B cell (primary cell): ENCODE results near the gene CCDC177. TPM values are rescaled to one million over a fixed set of nuclear protein-coding genes. Genes with fewer than 3 reads are reported as not detected.

Experiments
- ATAC-seq: fragments of 200-7000 bp; cut with Tn5 transposase; one replicate; pipeline ENCODE4 v1.10.0; 2021; ENCODE audit warnings: low read depth, mild to moderate bottlenecking, moderate number of reproducible peaks, moderate library complexity
- CTCF ChIA-PET: fragments of 350-600 bp; sonication (Branson Sonifier 250); formaldehyde crosslinking; loops from one replicate; lab custom pipeline; 2021; ENCODE audit warnings: antibody characterized with exemption, inconsistent platforms; lab: Charles Lee
- POLR2A ChIA-PET: fragments of 350-600 bp; sonication (Branson Sonifier 250); formaldehyde crosslinking; loops from one replicate; lab custom pipeline; 2021; ENCODE audit warnings: antibody characterized with exemption; lab: Charles Lee
- DNase-seq: peaks from one replicate; pipeline ENCODE4 v3.0.0; 2013
- H2AFZ ChIP-seq: 2 replicates; pipeline ENCODE4 v1.6.1; 2012; ENCODE audit warnings: mild to moderate bottlenecking, low read depth, low read length; ENCODE audit not compliant: insufficient read depth, poor library complexity, severe bottlenecking
- H3K27ac ChIP-seq, 2 donors: 1 replicate in 1 of 2; 2 replicates in 1 of 2; pipeline ENCODE4 v1.5.1; 2012 to 2013; ENCODE audit warnings: low read length in 2 of 2, mild to moderate bottlenecking in 2 of 2, moderate library complexity in 1 of 2
- H3K27me3 ChIP-seq, 4 experiments: fragments of 200-600 bp in 1 of 4; sonication (generic) in 1 of 4; replicated peaks in 1 of 4; 1 replicate in 2 of 4; 2 replicates in 2 of 4; pipeline versions ENCODE4 v1.6.1 to v1.7.0; 2013 to 2016; ENCODE audit warnings: low read length in 3 of 4, mild to moderate bottlenecking in 2 of 4, mixed read lengths in 1 of 4, moderate library complexity in 1 of 4; ENCODE audit not compliant: insufficient read depth in 4 of 4, control insufficient read depth in 3 of 4; ENCODE audit errors: control extremely low read depth in 1 of 4
- H3K36me3 ChIP-seq, 2 experiments: replicated peaks in 1 of 2; 1 replicate in 1 of 2; 2 replicates in 1 of 2; pipeline versions ENCODE4 v1.6.1 to v1.7.1; 2013; ENCODE audit warnings: low read length in 1 of 2; ENCODE audit not compliant: insufficient read depth in 2 of 2, control insufficient read depth in 1 of 2; ENCODE audit errors: control extremely low read depth in 1 of 2, extremely low read depth in 1 of 2
- H3K4me1 ChIP-seq, 2 donors: fragments of 200-600 bp in 1 of 2; sonication (generic) in 1 of 2; 1 replicate in 1 of 2; 2 replicates in 1 of 2; pipeline versions ENCODE4 v1.5.1 to v1.6.1; 2013 to 2017; ENCODE audit warnings: low read length in 2 of 2; ENCODE audit not compliant: control insufficient read depth in 2 of 2, insufficient read depth in 2 of 2
- H3K4me2 ChIP-seq: replicated peaks from 2 replicates; pipeline ENCODE3; 2012; ENCODE audit warnings: mild to moderate bottlenecking, low read depth, low read length; ENCODE audit not compliant: poor library complexity, severe bottlenecking
- H3K4me3 ChIP-seq, 5 experiments: fragments of 200-600 bp in 1 of 5; sonication (generic) in 1 of 5; 1 replicate in 3 of 5; 2 replicates in 2 of 5; pipeline versions ENCODE4 v1.5.1 to v1.7.0; 2011 to 2016; ENCODE audit warnings: low read length in 4 of 5, mild to moderate bottlenecking in 4 of 5, low read depth in 2 of 5, control low read depth in 1 of 5, moderate library complexity in 1 of 5; ENCODE audit not compliant: insufficient read depth in 1 of 5; ENCODE audit errors: control extremely low read depth in 1 of 5, extremely low read depth in 1 of 5
- H3K79me2 ChIP-seq: fragments of 200-600 bp; sonication (generic); one replicate; pipeline ENCODE4 v1.6.0; 2016; ENCODE audit warnings: low read length; ENCODE audit not compliant: control insufficient read depth, insufficient read depth
- H3K9ac ChIP-seq: fragments of 200-600 bp; sonication (generic); 2 replicates; pipeline ENCODE4 v1.6.1; 2017; ENCODE audit warnings: mild to moderate bottlenecking, low read length, moderate library complexity
- H3K9me3 ChIP-seq, 3 donors: one replicate each; pipeline versions ENCODE4 v1.6.1 to v1.7.1; 2013; ENCODE audit warnings: low read length in 2 of 3; ENCODE audit not compliant: control insufficient read depth in 2 of 3, insufficient read depth in 1 of 3; ENCODE audit errors: control extremely low read depth in 1 of 3
- H4K20me1 ChIP-seq: 2 replicates; pipeline ENCODE4 v1.6.0; 2012; ENCODE audit warnings: mild to moderate bottlenecking, low read length; ENCODE audit not compliant: insufficient read depth, control insufficient read depth, poor library complexity, severe bottlenecking
- H3K27ac Mint-ChIP-seq: one replicate; pipeline ENCODE4 v1.8.0; 2021; ENCODE audit warnings: mixed read lengths
- H3K27me3 Mint-ChIP-seq: one replicate; pipeline ENCODE4 v1.8.0; 2021; ENCODE audit warnings: mixed read lengths
- H3K4me1 Mint-ChIP-seq: one replicate; pipeline ENCODE4 v1.8.0; 2021; ENCODE audit warnings: mixed read lengths
- H3K4me3 Mint-ChIP-seq: one replicate; pipeline ENCODE4 v1.8.0; 2021; ENCODE audit warnings: mixed read lengths
- H3K9me3 Mint-ChIP-seq: one replicate; pipeline ENCODE4 v1.8.0; 2022; ENCODE audit warnings: mixed read lengths; ENCODE audit not compliant: insufficient read depth
- EZH2 ChIP-seq: IDR thresholded peaks from 2 replicates; pipeline ENCODE4 v1.6.1; 2012; ENCODE audit warnings: borderline replicate concordance, low read depth, mild to moderate bottlenecking, moderate library complexity, low read length; ENCODE audit not compliant: insufficient read depth, poor library complexity, severe bottlenecking
- WGBS: methylation state at CpG from one replicate; pipeline ENCODE4 v1.1.5; 2013; ENCODE audit warnings: missing lambda C conversion rate; ENCODE audit not compliant: insufficient coverage; 5-methylcytosine and 5-hydroxymethylcytosine counted together
- intact Hi-C: fragments of 100-400 bp; cut with micrococcal nuclease; formaldehyde crosslinking; loops from one replicate; pipeline ENCODE4 v1.10.0; 2022
- polyA plus RNA-seq: library from polyadenylated mRNA; depleted of rRNA; stranded (reverse); fragments of >200 nt; gene quantifications from 2 replicates; pipeline ENCODE4 v1.2.3, GENCODE V29; 2012
- total RNA-seq, 2 donors: library from RNA; stranded (reverse); fragments of 120-200 nt in 1 of 2; gene quantifications; 1 replicate in 1 of 2; 2 replicates in 1 of 2; pipeline versions ENCODE4 v1.2.3 to v1.2.4, GENCODE V29; 2013 to 2022
- TF ChIP-seq, protein P1 (sequence below): fragments of 200-600 bp; IDR thresholded peaks from one replicate; pipeline ENCODE4 v1.8.0; 2022; ENCODE audit warnings: antibody characterized with exemption, mild to moderate bottlenecking

The CCDC177 gene
- total and polyA plus RNA-seq, 2 donors (not counting 1 experiment from before 2014, with no cell fraction given): not detected

DNA sequence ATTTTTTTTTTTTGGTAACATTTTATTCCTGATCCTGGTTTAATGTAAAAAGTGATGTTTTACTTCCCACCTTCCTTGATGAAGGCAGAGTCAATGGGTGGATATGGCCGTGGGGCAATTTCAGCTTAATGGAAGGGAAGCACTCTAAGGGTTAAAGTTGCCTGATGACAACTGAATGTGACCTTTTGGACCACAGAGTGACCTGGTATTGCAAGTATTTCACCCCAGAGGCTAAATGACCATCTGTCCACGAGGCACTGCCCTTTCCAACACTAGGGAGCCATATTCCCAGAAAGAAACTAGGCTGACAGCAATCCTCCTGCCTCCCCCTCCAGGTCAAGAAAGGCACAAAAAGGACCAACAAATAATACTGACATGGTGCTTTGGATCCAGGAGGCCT is 4.8 kb downstream of the CCDC177 start:
- H3K4me3 Mint-ChIP-seq: no peak overlapping the region
- CTCF ChIA-PET: interaction anchor here (8.7 kb wide), 1 partner anchor 328 kb away, joined by 102 read pairs; no protein-coding TSS in a partner anchor

DNA sequence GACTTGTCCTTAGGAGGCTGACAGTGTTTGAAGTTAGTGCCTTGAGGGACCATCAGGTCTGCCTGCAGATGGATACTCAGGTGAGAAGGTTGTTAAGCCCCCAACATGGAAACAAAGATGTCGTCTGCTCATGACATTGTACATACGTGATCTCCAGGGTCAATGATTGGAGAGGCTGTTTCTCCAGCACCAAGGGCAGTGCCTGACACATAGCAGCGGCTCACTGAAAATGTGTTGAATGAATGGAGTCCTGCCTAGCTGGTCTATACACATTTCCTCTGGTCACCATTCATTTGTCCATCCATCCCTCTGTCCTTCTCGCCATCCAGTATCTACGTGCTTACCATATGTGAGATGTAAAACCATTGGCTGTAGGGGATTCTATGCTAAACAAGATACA is 7.1 kb downstream of the CCDC177 start:
- H3K36me3 ChIP-seq: no peaks in the 10 kb centered on the region
- H3K4me1 Mint-ChIP-seq: peaks cover 2% of the 10 kb centered on the region
- H3K27me3 ChIP-seq: peaks cover 0 to 54% (median 33%) of the 10 kb centered on the region in 4 experiments
- H3K4me2 ChIP-seq: no peak overlapping the region
- no peaks in the 10 kb centered on the region for H3K9me3 Mint-ChIP-seq
- peaks cover 0 to under 1% (median 0%) of the 10 kb centered on the region in 3 donors for H3K9me3 ChIP-seq
- CTCF ChIA-PET: interaction anchor here (1.4 kb wide), 1 partner anchor 9 kb away, joined by 3 read pairs; no protein-coding TSS in a partner anchor
- no peak overlapping the region for H3K4me3 Mint-ChIP-seq
- POLR2A ChIA-PET: no interaction called here
- no peak overlapping the region for H3K4me3 ChIP-seq
- DNase-seq: no peak
- peaks cover 50% of the 10 kb centered on the region for H3K27me3 Mint-ChIP-seq
- WGBS: 100% methylated on average over 2 of the region's 5 CpGs
- no peak overlapping the region for H3K9ac ChIP-seq
- peaks cover 2 to 9% of the 10 kb centered on the region in 2 donors for H3K4me1 ChIP-seq
- H3K27ac ChIP-seq: no peak overlapping the region
- no peak overlapping the region for H2AFZ ChIP-seq
- TF ChIP-seq, protein P1, sequence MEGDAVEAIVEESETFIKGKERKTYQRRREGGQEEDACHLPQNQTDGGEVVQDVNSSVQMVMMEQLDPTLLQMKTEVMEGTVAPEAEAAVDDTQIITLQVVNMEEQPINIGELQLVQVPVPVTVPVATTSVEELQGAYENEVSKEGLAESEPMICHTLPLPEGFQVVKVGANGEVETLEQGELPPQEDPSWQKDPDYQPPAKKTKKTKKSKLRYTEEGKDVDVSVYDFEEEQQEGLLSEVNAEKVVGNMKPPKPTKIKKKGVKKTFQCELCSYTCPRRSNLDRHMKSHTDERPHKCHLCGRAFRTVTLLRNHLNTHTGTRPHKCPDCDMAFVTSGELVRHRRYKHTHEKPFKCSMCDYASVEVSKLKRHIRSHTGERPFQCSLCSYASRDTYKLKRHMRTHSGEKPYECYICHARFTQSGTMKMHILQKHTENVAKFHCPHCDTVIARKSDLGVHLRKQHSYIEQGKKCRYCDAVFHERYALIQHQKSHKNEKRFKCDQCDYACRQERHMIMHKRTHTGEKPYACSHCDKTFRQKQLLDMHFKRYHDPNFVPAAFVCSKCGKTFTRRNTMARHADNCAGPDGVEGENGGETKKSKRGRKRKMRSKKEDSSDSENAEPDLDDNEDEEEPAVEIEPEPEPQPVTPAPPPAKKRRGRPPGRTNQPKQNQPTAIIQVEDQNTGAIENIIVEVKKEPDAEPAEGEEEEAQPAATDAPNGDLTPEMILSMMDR: no peak
- no peak for TF ChIP-seq EZH2
- H3K27ac Mint-ChIP-seq: no peak overlapping the region
- intact Hi-C loops: no loop called here
- ATAC-seq: no peak
- no peaks in the 10 kb centered on the region for H4K20me1 ChIP-seq
- no peaks in the 10 kb centered on the region for H3K79me2 ChIP-seq

More for the DNA sequence above, 4.8 kb downstream of the CCDC177 start:
- Histone ChIP-seq H3K79me2 (no peaks in the 10 kb centered on the region), H3K36me3 (no peaks in the 10 kb centered on the region), H3K27ac (no peak overlapping the region), H2AFZ (no peak overlapping the region), H4K20me1 (no peaks in the 10 kb centered on the region), H3K27me3 (peaks cover 0 to 59% (median 40%) of the 10 kb centered on the region in 4 experiments), H3K9me3 (peaks cover 0 to 8% (median 0%) of the 10 kb centered on the region in 3 donors), H3K4me2 (no peak overlapping the region), H3K4me1 (peaks cover 20 to 26% of the 10 kb centered on the region in 2 donors), H3K9ac (no peak overlapping the region), H3K4me3 (no peak overlapping the region)
- TF ChIP-seq EZH2: no peak
- TF ChIP-seq, protein P1: no peak
- no peak for ATAC-seq
- Mint-ChIP-seq H3K9me3 (no peaks in the 10 kb centered on the region), H3K27me3 (peaks cover 62% of the 10 kb centered on the region), H3K27ac (no peak overlapping the region), H3K4me1 (peaks cover 12% of the 10 kb centered on the region)
- intact Hi-C loops: loop anchor here (5.0 kb wide), 1 partner anchor 108 kb away; no protein-coding TSS in a partner anchor
- POLR2A ChIA-PET: no interaction called here
- DNase-seq: no peak
- 67% methylated on average over 1 of the region's 2 CpGs for WGBS
